Activated CD4-positive, alpha-beta T cell treated with anti-CD3 and anti-CD28 coated beads, Interleukin-2, amount 50 U/mL, for 1 hour (primary cell): Measurements from ENCODE around the gene SSH3.

ENCODE experiments used
- DNase-seq: peaks from one replicate; pipeline ENCODE4 v3.0.0-alpha.2; 2020

Gene SSH3

GRCh38 chr11:67268962-67269268, 34.4 kb upstream of the SSH3 start:
- no peak for DNase-seq

- no peak for DNase-seq
Observed at GRCh38 chr11:67269401-67270255, 33.7 kb upstream of the SSH3 start.

GRCh38 chr11:67270256-67271204, 32.8 kb upstream of the SSH3 start:
- no peak for DNase-seq

- DNase-seq = no peak
Observed at GRCh38 chr11:67271205-67271540, 32.2 kb upstream of the SSH3 start.

GRCh38 chr11:67271541-67272284, 31.6 kb upstream of the SSH3 start:
- no peak for DNase-seq

GRCh38 chr11:67272327-67273259, 30.7 kb upstream of the SSH3 start:
- DNase-seq = no peak

GRCh38 chr11:67273260-67273990, 29.9 kb upstream of the SSH3 start:
- no peak for DNase-seq

GRCh38 chr11:67274768-67275605, 28.3 kb upstream of the SSH3 start:
- no peak for DNase-seq

- DNase-seq = no peak
Observed at GRCh38 chr11:67275606-67276409, 27.5 kb upstream of the SSH3 start.

GRCh38 chr11:67276781-67277230, 26.5 kb upstream of the SSH3 start:
- DNase-seq = no peak

GRCh38 chr11:67277231-67277961, 25.9 kb upstream of the SSH3 start:
- DNase-seq = peak; percentile 91

- DNase-seq = no peak
Observed at GRCh38 chr11:67278135-67278938, 25.0 kb upstream of the SSH3 start.

GRCh38 chr11:67278939-67279588, 24.3 kb upstream of the SSH3 start:
- DNase-seq = no peak

- no peak for DNase-seq
Observed at GRCh38 chr11:67279589-67280340, 23.6 kb upstream of the SSH3 start.

GRCh38 chr11:67280341-67280787, 23.0 kb upstream of the SSH3 start:
- DNase-seq = no peak

GRCh38 chr11:67280788-67281551, 22.4 kb upstream of the SSH3 start:
- no peak for DNase-seq
